NCI-H1048 (cell line): ENCODE measurements around the gene DUSP2.
"Not testable (repeated sequence)": the region's sequence is repeated elsewhere in the genome, so short reads cannot be mapped to it uniquely, and the experiment has no call there.

ENCODE experiments used
- DNase-seq: peaks from one replicate; lab custom pipeline; 2025; lab: John Stamatoyannopoulos, UW

The DUSP2 gene

DNA sequence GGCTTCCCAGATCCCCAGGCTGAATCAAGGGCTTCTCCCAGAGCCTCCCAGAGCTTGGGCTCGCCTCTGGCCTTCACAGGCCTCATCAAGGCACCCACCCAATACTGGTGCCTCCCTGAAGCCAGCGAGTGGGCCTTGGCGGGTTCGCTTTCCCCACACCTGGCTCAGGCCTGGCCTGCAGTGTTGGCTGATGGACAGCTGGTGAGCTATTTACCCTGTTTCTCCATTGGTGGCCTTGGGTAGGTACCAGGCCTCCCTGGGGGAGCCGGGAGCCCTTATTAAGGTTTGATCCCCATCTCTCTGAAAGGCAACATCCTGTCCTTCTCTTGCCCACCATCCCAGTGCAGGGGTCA, 18.2 kb upstream of the DUSP2 start:
- no peak for DNase-seq

DNA sequence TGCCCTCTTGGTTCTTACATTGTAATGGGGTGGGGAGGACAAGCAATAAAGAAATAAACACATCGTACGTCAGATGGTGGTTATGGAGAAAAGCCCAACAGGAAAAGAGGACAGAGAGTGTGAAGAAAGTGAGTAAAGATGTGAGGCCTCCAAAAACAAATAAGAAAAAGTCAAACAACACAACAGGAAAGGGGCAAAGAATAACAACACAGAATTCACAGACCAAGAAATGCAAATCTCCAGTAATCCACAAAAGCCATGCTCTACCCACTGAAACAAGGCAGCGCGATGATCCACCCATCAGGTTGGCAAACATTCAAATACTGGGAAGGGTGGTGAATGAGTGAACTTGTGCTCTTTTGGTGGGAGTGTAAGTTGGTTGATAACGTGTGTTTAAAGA, 16.7 kb upstream of the DUSP2 start:
- no peak for DNase-seq

DNA sequence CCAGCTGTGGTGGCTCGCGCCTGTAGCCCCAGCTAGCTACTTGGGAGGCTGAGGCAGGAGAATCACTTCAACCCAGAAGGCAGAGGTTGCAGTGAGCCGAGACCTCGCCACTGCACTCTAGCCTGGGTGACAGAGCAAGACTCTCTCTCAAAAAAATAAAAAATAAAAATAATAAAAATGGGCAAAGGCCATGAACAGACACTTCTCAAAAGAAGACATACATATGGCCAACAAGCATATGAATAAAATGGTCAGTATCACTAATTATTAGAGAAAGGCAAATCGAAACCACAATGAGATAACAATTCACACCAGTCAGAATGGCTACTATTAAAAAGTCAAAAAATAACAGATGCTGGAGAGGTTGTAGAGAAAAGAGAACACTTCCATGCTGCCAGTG, 15.1 kb upstream of the DUSP2 start:
- not testable (repeated sequence) for DNase-seq

DNA sequence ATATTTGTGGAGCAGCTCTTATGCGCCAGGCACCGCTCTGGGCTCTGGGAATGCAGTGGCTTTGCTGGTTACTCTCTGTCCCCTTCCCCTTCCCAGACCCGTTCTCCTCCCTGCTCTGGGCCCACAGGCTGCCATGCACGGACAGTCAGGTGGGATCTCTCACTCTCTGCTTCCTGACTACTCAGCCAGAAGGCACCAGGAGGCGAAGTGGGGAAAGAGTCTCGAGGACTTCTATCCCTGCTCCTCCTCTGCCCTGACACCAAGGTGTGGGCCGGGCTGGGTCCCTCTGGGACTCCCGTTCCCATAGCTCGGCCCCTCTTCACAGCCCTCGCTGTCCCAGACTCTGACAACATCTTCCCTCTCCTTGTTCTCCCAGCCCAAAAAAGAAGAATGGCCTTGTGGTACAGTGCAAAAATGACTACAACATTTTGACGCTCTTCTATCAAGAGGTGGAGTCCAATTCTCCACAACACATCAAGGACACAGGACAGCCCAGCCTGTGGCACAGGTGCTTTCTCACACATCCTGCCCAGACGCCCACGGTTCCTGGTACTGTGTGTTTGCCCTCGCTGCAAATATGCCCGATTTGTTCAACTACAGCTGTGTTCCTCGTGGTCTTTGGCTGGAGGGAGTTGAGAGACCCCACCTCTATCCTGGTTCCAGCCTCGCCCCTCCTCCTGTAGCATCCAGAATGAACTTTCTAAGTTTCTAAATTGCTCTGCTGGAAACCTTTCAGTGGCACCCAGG, 14.0 kb upstream of the DUSP2 start:
- no peak for DNase-seq

DNA sequence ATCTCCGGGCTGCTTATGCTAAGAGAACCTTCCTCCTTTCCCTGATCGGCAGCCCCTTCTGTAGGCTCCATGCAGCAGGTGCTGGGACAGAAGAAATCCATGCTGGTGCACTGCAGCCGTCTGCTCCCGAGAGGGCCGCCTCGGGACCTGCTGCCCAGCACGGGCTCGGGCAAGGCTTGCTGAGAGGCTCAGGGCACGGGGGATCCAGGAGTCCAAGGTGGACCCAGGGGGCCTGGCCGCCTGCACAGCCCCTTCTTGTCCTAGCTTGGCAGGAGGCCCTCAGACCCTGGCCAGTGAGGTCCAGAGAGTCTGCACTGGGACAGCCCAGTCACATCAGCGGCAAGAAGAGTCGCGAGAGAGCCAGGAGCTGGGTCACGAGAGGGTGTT, 13.3 kb upstream of the DUSP2 start:
- DNase-seq: no peak

DNA sequence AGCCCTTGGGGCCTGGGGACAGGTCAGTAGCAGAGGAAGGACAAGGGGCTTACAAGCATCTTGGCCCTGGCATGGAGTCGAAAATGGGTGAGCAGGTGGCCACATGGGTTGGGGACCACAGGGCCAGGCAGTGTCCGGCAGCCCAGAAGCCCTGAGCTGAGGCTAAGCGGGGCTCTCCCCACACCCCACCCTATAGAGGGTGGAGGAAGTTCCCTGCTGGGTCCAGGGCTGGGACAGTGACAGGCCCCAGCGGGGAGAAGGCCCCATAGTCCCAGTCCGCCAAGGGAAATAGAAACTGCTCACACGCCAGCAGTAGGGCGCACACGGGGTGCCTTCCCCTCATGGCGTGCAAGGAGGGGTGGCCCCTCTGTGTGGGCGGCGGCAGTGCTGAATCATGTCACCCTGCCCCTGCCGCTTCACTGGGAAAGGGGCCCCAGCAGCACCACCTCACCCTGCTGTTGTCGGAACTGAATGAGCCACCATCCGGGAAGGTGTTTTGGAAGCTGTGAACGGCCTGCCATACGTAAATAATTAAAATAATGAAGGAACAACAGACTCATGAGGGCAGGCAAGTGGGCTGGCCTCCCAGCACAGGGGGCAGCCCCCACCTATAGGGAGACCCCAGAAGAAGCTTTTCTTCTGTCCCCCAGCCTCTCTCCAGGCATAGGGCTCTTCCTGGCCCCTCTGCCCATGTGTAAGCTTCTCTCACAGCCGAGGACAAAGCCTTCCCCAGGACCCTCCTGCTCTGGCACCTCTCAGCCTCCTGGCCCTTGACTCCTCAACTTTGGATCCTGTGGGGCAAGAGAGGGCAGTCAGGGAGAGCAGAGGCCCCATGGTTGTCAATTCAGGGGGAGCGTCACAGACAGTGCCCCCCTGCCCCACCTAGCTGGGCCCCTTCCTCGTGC, 12.7 kb upstream of the DUSP2 start:
- no peak for DNase-seq

DNA sequence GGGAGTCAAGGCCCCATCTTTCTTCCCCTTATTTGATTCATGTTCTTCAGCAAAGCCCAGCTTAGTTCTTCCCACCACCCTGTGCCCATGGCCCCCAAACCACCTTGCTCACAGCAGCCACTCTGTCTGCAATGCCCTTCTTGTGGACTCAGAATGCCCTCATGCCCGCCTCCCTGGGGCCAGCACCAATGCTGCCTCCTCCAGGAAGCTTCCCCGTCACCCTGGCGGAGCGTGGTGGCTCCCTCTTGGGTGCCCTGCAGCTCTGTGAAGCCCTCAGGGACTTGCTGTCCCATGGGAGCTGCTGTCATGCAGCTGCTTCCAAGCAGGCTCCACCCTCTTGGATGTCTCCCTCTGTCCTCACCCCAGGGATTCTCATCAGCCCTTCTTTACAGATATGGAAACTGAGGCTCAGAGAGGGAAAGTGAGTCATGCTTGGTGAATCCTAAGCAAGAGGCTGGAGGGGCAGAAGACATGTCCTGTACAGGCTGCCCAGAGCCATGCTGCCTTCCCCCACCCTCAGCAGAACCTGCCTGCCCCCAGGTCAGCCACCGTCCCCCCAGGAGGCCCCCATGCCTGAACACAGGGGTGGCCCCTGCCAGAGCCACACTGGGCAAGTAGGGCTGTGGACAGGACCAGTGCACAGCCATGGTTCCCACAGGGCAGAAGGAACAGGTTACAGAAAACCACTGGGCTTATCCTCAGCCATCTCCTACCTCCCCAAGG, 11.8 kb upstream of the DUSP2 start:
- no peak for DNase-seq

DNA sequence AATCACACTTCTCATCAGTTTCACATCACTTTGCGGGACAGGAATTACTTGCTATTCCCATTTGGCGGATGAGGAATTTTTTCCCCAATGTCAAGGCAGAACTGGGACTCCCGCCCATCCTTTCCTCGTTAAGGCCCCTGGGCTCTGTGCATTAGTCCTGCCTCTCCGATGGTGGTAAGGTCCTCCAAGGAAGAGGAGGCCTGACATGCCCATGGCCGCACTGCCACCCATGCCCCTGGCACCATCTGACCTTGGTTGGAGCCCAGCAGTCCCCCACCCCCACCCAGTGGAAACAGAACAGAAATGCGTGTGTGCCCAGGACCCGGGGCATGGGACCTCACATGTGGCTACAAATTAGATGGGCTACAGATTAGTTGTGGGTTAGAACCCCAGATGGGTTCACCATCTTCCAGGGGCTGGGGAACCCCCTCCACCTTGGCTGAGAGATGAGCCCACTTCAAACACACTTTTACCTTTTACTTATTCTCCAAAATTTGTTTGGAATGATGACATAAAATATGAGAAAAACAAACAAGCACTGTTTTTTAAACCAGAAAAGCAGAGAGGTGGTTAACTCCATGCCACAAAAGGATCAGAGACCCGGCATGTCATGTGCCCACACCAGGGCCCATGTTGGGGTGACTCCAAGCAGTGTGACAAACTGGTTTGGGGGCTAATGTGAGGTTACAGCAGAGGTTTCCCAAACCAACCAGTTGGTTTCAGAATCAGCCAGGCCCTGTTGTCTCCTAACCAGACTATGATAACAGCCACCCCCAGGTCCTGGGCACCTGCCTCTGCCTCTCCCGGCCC, 11.0 kb upstream of the DUSP2 start:
- DNase-seq: no peak

DNA sequence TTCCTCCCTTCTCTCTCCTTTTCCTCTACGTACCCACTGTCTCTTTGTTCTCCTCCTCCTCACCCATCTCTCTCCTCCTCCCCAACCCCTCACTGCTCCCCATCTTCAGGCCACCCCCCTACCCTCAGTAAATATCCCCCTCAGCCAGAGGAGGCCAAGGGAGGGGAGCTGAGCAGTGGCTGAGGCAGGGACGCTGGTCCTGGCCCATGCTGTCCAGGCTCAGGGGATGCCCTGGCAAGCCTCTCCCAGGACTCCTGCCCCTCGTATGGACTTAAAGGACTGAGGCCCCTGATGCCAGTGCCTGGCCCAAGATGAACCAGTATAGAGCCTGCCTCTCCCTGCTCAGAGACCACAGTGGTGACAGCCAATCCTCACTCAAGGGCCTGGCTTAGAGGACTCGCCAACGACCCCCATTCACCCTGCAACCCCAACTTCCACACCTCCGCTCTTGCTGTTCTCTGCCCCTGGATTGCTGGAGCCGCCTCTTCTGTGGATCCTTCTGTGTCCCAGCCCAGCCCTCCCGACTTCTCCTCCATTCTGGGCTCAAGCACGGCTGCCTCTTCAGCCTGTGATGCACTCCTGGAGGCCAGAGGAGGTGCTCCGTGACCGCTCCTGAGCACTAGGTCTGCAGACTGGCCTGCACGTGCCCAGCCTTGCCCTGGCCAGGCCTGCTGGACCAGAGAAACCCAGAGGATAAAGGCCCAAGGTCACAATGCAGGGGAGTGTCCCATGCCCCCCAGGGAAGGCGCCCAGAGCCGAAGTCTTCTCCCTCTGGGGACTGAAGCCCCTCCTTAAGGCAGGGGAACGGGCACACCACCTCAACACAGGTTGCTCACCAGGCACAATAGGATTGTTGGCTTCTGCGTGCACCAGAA, 9.5 kb upstream of the DUSP2 start:
- DNase-seq: no peak

DNA sequence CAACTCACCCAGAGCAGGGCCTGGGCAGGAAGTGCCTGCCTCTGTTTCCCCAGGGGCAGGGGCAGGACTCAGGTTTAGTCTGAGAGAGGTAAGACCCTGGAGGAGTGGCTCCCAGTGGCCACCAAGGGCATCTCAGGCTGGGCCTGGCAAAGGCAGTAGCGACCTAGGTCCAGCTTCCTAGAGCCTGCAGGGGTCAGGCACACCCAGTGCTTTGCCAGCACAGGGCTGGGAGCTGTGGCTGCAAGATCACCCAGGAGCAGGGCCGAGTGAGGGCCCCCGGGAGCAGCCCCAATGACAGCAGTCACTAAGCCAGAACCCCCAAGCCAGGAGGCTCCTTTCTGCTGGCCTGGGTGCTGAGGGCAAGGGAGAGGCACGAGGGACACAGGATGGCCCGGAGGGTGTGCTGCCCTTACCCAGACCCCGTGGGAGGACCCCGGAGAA, 8.8 kb upstream of the DUSP2 start:
- DNase-seq: no peak

DNA sequence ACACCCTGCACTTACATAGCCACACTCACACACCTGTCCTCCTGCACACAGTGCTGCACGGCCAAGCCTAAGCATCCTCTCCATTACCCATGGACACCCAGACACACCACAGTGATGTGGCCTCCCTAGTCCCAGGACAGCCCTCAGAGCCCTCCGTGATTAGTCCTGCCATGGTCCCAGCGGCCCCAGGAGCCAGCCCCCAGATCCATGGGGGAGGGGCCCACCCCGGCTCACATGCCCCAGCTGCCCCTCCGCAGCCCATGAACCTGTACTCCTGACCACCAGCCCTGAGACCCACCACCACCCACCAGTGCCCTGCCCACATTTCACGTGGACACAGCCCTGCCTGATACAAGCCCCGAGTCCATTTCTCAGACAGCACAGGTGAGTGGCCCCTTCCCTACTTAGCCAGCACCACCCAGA, 8.1 kb upstream of the DUSP2 start:
- DNase-seq: no peak

DNA sequence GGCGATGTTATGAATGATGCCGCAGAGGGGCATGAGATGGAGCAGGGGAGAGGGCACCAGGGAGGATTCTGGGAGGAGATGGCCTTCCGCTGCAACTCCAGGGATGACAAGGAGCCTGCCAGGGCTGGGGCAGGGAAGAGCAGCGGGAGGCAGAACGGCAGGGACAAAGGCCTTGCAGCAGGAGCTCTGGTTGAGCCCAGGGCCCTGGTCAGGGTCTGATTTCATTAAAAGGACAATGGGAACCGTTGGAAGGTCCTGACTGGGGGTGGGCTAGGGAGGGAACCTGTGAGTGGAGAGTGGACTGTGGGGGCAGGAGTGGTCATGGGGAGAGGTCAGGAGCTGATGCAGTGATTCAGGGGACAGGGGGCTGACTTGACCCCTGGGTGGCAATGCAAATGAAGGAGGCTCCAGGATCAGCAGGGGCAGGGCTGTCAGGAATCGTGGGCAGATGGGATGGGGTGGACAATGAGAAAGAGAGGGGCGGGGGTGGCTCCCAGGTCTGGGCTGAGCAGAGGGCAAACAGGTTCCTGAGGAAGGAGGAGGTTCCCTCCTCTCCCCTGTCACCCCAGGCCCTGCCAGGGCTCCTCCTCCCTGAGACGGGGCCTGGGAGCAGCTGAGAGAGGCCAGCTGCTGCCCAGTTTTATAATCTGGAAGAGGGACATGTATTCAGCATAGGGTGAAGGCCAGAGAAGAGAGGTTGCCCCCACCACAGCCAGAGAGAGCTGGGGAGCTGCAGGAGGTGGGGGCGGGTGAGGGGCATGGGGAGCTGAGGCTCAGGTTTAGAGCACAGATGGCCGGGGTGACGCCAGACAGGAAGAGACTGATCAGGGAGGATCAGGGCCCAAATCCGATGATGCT, 7.3 kb upstream of the DUSP2 start:
- no peak for DNase-seq

DNA sequence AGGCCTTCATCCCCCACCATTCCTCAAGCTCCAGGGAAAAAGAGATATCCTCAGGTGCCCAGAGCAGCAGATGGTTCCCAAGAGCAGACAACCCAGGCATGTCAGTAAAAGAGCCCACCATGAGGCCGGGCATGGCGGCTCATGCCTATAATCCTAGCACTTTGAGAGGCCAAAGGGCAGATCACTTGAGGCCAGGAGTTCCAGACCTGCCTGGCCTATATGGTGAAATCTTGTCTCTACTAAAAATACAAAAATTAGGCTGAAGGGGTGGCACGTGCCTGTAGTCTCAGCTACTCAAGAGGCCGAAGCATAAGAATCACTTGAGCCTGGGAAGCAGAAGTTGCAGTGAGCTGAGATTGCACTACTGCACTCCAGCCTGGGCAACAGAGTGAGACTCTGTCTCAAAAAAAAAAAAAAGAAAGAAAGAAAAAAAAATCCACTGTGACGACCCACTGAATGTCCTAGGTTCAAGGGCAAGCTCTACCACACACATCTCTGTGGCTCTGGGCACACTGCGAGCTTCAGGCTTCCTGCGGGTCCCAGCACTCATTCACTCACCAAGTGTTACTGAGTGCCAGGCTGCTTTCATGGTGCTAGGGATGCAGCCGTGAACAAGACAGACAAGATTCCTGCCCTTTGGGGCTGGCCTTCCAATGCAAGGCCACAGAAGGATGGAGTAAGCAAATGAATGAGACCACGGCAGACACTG, 6.5 kb upstream of the DUSP2 start:
- no peak for DNase-seq

DNA sequence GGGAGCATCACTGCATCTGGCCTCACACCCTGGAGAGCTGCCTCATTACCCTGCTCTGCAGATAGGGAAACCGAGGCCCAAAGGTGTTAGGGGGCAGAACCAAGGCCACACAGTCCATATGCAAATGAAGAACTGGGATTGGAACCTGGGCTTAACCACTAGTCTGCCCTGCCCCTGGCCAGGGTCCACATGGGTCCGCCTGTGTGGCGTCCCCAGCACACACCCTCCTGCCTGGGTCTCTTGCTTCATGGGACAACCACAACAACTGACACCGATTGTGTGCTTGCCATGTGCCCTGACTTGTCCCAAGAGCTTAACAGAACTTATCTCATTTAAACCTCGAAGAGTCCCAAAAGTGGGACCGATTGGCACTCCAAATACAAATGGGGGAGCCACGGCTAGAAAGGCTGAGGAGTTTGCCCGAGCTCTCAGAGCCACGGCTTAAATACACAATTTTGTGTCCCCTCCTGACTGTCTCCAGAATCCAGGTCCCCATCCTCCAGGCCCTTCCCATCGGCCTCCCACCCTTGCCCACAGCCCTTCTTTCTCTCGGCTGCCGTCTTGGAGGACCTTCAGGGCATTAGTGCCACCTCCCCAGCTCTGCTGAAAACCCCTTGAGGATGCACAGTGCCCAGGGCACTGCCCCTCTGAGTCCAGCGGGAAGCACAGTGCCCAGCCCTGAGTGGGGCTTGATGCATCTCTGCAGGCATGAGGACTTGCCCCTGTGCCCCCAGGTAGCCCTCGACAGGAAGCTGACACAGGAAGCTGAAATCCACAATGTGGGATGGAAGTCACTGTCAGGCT, 5.8 kb upstream of the DUSP2 start:
- no peak for DNase-seq

DNA sequence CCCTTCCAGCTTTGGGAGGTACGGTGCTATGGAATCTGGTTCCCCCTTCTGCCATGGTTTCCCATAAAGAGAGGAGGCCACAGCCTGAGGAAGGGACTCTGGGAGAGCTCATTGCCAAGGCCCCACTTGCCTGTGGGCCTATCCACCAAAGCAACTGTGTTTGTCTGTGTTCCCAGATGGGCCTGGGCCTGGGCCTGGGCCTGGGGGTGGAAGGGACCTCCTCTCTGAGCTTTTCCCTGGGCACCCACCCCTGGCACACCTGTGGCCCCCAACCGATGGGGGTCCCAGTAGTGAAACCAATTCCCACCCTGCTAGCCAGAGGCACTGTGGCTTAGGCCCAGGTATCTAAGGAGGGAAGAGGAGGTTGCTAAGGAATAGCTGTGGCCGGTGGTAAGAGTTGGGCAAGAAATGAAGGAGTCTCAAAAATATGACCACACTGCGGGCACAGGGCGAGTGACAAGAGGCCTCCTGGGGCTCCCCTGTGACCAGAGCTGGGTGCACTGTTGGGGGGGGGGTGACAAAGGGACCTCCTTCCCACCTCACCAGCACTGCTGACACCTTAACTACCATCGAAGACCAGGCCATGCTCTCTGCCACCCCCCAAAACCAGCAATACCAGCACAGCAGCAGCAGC, 4.9 kb upstream of the DUSP2 start:
- DNase-seq: no peak

DNA sequence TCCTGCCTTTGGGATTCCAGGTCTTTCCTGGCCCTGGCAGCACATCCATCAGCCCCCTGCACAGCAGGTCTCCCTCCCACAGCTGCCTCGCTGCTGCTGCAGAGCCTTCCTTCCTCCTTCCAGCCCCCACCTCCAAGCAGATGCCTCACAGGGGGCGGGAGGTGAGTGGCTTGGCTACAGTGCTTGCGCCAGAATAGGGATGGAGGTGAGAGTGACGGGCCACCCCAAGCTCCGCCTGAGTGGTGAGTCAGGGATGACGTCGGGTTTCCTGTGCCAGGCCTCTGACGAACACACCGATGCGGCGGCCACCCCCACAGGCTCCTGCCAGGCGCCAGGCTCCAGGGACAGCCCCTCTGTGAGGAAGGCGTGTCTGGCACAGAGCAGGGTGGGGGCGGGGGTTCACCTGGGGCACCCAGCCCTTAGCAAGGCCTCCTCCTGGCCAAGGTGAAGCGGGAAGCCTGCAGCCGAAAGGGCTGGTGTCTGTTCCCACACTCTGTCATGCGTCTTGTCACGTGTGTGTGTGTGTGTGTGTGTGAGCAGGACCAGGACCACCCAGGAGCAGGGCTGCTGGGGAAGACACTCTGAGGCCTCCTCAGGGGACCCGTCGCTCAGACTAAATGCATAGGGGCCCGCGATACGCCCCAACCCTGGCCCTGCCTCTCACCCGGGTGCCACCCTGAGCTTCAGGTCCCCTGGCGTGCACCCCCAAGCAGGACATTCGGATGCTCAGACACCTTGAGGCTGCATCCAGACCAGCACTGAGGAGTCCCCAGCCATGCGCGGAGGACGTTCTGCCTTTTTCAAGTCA, 3.4 kb upstream of the DUSP2 start:
- no peak for DNase-seq

DNA sequence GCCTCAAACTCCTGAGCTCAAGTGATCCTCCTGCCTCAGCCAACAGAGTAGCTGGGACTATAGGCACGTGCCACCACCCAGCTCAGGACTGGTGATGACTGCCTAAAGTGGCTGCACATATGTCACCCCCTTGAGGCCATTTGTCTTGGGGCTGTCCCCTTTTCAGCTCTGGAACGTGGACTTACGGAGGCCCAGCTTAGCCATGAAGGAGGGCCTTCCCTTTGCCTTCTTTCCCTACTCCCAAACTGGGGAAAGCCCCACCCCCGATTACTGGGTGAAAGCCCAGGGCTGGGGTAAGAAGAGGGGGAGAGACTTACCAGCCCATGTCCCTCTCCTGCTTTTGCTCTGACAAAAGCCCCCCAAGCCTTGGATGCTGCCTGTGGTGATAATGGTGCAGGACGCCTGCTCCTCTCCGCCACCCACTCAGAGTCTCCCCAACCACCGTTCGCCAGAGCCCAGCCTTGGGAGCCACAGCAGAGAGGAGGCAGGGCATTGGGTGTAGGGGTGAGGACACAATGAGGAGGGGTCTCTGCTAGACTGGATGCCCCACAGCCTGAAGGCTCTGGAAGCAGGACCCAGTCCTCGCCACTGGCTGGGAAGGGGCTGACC, 2.5 kb upstream of the DUSP2 start:
- DNase-seq: no peak
